GM12872 (cell line): ENCODE results near the gene POU1F1.

ENCODE experiments used
- CTCF ChIP-seq: IDR thresholded peaks from 3 replicates; pipeline ENCODE4 v1.5.1; 2011; ENCODE audit warnings: low read depth, mild to moderate bottlenecking, low read length, moderate library complexity; ENCODE audit not compliant: insufficient read depth

The POU1F1 gene

DNA sequence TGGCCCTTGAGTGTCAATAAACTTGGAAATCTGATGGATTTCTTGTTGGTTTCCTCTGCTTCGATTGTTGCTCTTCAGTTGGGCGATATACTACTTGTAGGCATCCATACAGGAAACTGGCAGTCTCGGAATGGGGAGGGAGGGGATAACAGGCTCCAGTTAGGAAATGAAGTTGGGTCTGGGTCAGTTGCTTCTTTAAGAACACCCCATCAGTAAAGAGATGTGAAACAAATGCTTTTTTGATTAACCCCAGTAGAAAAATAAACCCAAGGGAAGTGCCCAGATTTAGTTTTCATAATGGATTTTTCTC is 48.6 kb downstream of the POU1F1 start:
- no peak for TF ChIP-seq CTCF

DNA sequence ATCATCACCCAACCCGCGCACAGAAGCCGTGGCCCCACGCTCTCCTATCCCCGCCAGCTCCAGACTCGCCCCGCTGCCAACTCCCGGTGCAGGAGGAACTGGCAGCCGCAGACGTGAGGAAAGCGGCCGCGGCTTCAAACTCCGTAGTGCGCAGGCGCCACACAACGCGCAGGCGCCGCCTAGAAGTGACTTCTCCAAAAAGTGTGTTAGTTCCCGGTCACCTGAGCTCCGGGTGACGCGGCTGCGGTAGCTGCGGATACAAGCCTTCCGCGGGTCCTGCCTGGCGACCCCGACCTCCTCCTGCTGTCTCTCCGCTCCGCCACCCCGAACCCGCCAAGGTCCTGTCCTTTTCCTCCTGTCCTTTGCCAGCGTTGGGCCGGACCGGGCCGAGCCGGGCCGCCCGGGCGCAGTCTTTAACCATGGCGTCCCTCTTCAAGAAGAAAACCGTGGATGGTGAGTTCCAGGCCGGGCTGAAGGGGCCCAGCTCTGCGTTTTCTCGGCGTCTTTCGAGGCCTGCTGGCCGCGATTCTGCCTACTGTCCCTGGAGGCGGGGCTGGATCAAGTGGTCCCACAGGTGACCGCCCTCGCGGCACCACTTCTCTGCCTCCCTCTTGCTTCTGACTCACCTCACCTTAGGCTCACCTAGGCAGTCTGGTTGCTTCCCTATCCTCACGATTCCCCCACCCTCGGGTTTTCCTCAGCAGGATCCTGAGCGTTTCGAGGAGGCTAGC is 49.1 kb downstream of the POU1F1 start, which contains the start of gene CHMP2B:
Gene CHMP2B (plus strand): TSS at position 206 of the 731 bp plus-strand sequence. CDS start 214 bp downstream, at position 420.
- TF ChIP-seq CTCF: no peak

DNA sequence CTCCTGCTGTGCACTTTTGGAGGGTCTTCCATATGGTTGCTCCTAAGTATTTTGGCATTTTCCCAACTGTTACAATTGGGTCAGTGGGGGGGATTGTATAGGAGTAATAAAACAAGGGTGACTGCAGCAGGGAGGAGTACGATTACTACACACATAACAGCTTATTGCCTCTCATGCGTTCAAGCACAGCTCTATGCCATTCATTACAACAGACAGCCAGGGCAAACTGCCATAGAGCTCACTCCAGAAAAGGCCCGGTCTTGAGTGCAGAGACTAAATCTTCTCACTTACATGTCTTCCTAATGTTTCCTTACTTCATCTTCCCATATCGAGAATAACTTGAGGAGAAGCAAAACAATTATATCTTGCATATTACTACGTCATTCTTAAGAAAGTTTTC is 50.7 kb downstream of the POU1F1 start:
- TF ChIP-seq CTCF: no peak

DNA sequence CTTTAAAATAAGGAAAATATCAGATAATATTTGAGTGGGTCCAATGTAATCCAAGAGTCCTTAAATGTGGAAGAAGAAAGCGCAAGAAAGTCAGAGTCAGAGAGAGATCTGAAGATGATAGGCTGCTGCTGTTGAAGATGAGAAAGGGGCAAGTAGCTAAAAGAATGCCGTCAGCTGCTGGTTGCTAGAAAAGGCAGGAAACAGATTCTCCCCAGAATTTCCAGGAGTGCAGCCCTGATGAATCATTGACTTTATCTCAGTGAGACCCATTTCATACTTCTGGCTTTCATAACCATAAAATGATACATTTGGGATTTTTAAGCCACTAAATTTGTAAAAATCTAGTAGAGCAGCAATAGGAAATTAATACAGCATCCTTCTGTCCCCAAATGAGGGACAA is 56.8 kb downstream of the POU1F1 start:
- no peak for TF ChIP-seq CTCF

DNA sequence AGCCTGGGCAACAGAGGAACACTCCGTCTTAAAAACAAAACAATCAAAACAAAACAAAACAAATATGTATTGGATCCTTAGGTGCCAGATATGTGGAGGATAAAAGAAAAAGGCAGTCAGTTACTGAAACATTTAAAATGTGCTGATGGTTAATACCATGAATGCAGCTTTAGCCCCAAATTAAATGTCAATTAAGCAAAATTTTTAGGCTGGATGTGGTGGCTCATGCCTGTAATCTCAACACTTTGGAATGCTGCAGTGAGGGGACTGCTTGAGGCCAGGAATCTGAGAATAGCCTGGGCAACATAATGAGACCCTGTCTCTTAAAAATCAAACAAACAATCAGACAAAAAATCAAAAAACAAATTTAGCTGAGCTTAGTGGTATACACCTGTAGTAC is 57.8 kb downstream of the POU1F1 start:
- TF ChIP-seq CTCF: no peak
